ENCODE results near the gene CACNA1H. TPM values are rescaled to one million over a fixed set of nuclear protein-coding genes. Genes with fewer than 3 reads are reported as not detected.
"Not testable (repeated sequence)": the region's sequence is repeated elsewhere in the genome, so short reads cannot be mapped to it uniquely, and the experiment has no call there.

The CACNA1H gene
- total RNA-seq, 1 experiment from 2014 or later: 0.59 TPM

- H3K27me3 ChIP-seq: peaks cover 50% of the 10 kb centered on the region
- no peak for DNase-seq
- H3K4me3 ChIP-seq: no peak overlapping the region
- no peaks in the 10 kb centered on the region for H3K9me3 ChIP-seq
- no peaks in the 10 kb centered on the region for H3K36me3 ChIP-seq
These were observed 111.6 kb downstream of the CACNA1H start for GRCh38 chr16:1264345-1265089.

GRCh38 chr16:1265090-1265630 is 112.3 kb downstream of the CACNA1H start:
- Histone ChIP-seq H3K4me3 (no peak overlapping the region), H3K36me3 (no peaks in the 10 kb centered on the region), H3K27me3 (peaks cover 44% of the 10 kb centered on the region), H3K9me3 (no peaks in the 10 kb centered on the region)
- DNase-seq: no peak

GRCh38 chr16:1265826-1266225 is 112.9 kb downstream of the CACNA1H start:
- no peak for DNase-seq
- Histone ChIP-seq H3K4me3 (no peak overlapping the region), H3K9me3 (no peaks in the 10 kb centered on the region)

GRCh38 chr16:1269418-1269817 is 116.5 kb downstream of the CACNA1H start:
- H3K36me3 ChIP-seq, DNase-seq, H3K9me3 ChIP-seq, H3K4me3 ChIP-seq: not testable (repeated sequence)
- H3K27me3 ChIP-seq: peaks cover 26% of the 10 kb centered on the region

More at GRCh38 chr16:1265826-1266225, 112.9 kb downstream of the CACNA1H start:
- Histone ChIP-seq H3K27me3 (peaks cover 37% of the 10 kb centered on the region), H3K36me3 (no peaks in the 10 kb centered on the region)

GRCh38 chr16:1271380-1271723 is 118.4 kb downstream of the CACNA1H start:
- no peak overlapping the region for H3K4me3 ChIP-seq
- H3K27me3 ChIP-seq: peaks cover 34% of the 10 kb centered on the region
- no peaks in the 10 kb centered on the region for H3K9me3 ChIP-seq
- DNase-seq: no peak
- H3K36me3 ChIP-seq: no peaks in the 10 kb centered on the region

Other genes with a start within 250 kb of the CACNA1H start
- gene LMF1, start 182.1 kb upstream of the CACNA1H start, total RNA-seq (2014; rRNA removed; shearing (Covaris generic); ENCODE audit: low replicate concordance): 8.8 and 11.1 TPM in 2 replicates
- 0.25 TPM in 1 of 2 replicates, not detected in the other for gene SOX8, start 171.3 kb upstream of the CACNA1H start, total RNA-seq (2014; rRNA removed; shearing (Covaris generic); ENCODE audit: low replicate concordance)
- gene SSTR5, start 80.4 kb upstream of the CACNA1H start, total RNA-seq (2014; rRNA removed; shearing (Covaris generic); ENCODE audit: low replicate concordance): not detected in 2 replicates
- gene C1QTNF8, start 56.9 kb upstream of the CACNA1H start, total RNA-seq (2014; rRNA removed; shearing (Covaris generic); ENCODE audit: low replicate concordance): not detected in 2 replicates
- 1.7 and 1.9 TPM in 2 replicates for gene TPSG1, start 72.2 kb downstream of the CACNA1H start, total RNA-seq (2014; rRNA removed; shearing (Covaris generic); ENCODE audit: low replicate concordance)
- gene TPSB2, start 77.1 kb downstream of the CACNA1H start, total RNA-seq (2014; rRNA removed; shearing (Covaris generic); ENCODE audit: low replicate concordance): not detected in 2 replicates
- not detected in 2 replicates for gene TPSAB1, start 87.6 kb downstream of the CACNA1H start, total RNA-seq (2014; rRNA removed; shearing (Covaris generic); ENCODE audit: low replicate concordance)
- gene TPSD1, start 103.0 kb downstream of the CACNA1H start, total RNA-seq (2014; rRNA removed; shearing (Covaris generic); ENCODE audit: low replicate concordance): not detected in 2 replicates
- 154 and 228 TPM in 2 replicates for gene UBE2I, start 156.5 kb downstream of the CACNA1H start, total RNA-seq (2014; rRNA removed; shearing (Covaris generic); ENCODE audit: low replicate concordance)
- 1.1 TPM in 1 of 2 replicates, not detected in the other for gene BAIAP3, start 180.5 kb downstream of the CACNA1H start, total RNA-seq (2014; rRNA removed; shearing (Covaris generic); ENCODE audit: low replicate concordance)
- 138 and 174 TPM in 2 replicates for gene TSR3, start 198.8 kb downstream of the CACNA1H start, total RNA-seq (2014; rRNA removed; shearing (Covaris generic); ENCODE audit: low replicate concordance)
- gene GNPTG, start 198.8 kb downstream of the CACNA1H start, total RNA-seq (2014; rRNA removed; shearing (Covaris generic); ENCODE audit: low replicate concordance): 40.9 and 52.2 TPM in 2 replicates